WI38 (cell line): ENCODE results near the gene TMEM255B.
A peak's percentile ranks its signal among the peaks of the same experiment; 100 is the strongest.

Source experiments
- H3K4me3 ChIP-seq: 2 replicates; pipeline ENCODE4 v1.5.1; 2011; ENCODE audit warnings: low read depth, mild to moderate bottlenecking, control low read depth, low read length
- TF ChIP-seq, protein P1 (sequence below): IDR thresholded peaks from 2 replicates; pipeline ENCODE4 v1.5.1; 2012; ENCODE audit warnings: low read depth, mild to moderate bottlenecking, control low read depth, low read length

TMEM255B gene

DNA sequence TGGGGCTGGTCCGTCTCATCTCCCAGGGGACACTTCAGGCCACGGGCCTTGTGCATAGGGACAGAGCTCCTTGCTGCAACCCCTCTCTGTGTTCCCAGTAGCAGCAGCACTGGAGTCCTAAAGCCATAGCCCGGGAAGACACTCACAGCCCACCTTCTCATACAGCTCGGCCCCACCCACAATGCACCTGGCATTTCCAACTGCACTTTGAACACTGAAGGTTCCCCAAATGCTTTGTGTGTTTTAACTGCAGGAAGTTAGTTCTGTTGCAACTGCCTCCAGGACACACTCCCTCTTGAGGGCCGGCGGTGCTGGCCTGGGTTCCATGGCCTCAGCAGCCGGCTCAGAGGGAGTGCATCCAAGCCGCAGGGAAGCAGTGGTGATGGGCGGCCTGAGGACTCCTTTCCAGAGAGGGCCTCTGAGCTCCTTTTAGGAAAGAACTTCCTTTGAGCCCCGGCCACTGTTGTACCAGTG, 22.7 kb upstream of the TMEM255B start:
- H3K4me3 ChIP-seq = no peak overlapping the region
- TF ChIP-seq, protein P1, sequence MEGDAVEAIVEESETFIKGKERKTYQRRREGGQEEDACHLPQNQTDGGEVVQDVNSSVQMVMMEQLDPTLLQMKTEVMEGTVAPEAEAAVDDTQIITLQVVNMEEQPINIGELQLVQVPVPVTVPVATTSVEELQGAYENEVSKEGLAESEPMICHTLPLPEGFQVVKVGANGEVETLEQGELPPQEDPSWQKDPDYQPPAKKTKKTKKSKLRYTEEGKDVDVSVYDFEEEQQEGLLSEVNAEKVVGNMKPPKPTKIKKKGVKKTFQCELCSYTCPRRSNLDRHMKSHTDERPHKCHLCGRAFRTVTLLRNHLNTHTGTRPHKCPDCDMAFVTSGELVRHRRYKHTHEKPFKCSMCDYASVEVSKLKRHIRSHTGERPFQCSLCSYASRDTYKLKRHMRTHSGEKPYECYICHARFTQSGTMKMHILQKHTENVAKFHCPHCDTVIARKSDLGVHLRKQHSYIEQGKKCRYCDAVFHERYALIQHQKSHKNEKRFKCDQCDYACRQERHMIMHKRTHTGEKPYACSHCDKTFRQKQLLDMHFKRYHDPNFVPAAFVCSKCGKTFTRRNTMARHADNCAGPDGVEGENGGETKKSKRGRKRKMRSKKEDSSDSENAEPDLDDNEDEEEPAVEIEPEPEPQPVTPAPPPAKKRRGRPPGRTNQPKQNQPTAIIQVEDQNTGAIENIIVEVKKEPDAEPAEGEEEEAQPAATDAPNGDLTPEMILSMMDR = no peak

DNA sequence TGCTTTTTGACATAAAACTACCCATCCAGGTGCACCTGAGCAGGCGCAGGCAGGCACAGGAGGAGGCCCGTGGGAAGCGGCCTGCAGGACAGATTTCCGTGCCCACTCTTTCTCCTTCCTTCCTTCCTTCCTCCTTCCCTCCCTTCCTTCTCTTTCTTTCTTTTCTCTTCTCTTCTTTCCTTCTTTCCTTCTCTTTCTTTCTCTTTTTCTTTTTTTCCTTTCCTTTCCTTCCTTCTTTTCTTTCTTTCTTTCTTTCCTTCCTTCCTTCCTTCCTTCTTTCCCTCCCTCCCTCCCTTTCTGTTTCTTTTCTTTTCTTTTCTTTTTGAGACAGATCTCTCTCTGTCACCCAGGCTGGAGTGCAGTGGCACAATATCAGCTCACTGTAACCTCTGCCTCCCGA, 21.2 kb upstream of the TMEM255B start:
- H3K4me3 ChIP-seq = no peak overlapping the region
- TF ChIP-seq, protein P1 = no peak

DNA sequence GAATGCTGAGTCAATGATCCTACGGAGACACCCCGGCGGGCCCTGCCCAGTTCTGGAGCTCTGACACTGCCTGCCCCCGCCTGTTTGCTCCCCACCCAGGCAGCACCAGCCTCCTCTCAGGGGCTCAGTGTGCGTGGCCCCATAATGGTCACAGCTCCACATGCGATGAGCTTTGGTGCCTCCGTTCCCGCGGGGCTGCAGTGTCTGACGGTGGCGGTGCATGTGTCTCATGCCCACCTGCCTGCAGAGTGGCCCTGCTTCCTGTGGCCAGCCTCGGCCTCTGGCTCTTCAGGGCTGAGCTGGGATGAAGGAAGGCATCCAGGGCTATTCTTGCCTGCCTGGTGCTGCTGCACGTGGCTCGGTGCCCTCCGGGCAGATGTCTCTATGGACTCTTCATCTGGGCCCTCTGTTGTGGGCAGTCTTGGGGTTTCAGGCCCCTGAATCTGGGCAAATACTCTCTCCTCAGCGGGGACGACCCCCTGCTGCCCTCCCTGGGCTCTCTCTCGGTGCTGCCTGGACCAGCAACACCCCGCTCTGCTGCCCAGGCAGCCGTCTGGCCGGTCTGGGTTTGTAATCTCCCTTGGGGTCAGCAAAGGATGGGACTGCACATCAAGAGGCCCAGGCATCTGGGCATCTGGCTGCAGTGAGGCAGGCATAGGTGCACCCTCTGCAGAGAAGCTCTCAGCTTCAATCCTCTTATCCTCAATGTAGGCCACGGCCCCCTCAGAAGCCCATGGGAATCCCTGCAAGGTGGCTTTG, 19.3 kb upstream of the TMEM255B start:
- no peak overlapping the region for H3K4me3 ChIP-seq
- TF ChIP-seq, protein P1 = no peak

GRCh38 chr13:113740286-113740556, 18.8 kb upstream of the TMEM255B start:
- TF ChIP-seq, protein P1 = no peak
- no peak overlapping the region for H3K4me3 ChIP-seq

GRCh38 chr13:113740661-113741060, 18.4 kb upstream of the TMEM255B start:
- TF ChIP-seq, protein P1 = no peak
- no peak overlapping the region for H3K4me3 ChIP-seq

DNA sequence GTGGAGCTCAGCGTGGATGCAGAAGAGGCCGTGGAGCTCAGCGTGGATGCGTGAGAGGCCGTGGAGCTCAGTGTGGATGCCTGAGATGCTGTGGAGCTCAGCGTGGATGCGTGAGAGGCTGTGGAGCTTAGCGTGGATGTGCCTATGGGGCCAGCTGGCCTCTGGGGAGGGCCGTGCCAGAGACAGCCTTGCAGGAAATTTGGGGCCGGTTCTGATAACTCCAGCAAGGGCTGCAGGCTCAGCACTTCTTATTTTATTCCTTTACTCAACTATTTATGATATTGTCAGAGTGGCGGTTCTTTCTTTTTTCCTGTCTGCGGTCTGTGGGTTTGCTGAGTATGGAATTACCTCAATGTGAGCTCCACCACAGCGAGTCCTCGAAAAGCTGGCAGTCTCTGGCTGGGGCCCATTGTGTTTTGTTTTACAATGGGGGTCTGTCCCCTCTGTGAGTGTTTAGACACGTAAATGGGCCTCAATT, 17.8 kb upstream of the TMEM255B start:
- no peak overlapping the region for H3K4me3 ChIP-seq

DNA sequence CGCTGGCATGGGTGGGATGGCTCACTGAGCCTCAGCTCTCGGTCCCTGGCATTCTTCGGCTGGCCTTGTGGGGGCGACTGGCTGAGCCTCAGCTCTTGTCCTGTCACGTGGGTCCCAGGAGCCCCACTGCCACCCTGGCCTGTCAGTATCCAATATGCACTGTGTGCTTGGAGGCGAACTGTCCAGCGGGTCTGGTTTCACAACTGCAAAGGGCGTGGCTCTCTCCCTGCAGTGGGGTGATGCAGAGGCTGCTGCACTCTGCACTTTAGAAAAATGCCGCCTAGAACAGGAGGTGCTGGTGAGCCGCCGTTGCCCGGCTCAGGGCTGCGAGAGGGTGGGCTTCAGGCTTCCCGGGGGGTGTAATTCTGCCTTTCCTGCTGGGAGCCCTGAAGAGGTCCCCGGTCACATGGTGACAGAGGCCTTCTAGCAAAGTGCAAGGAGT, 17.0 kb upstream of the TMEM255B start:
- TF ChIP-seq, protein P1 = peak; percentile 5; the same call in 1 of the 2 replicates
- H3K4me3 ChIP-seq = no peak overlapping the region

More for the DNA sequence above, 17.8 kb upstream of the TMEM255B start:
- TF ChIP-seq, protein P1 = no peak
